Choroid plexus epithelial cell (primary cell): ENCODE measurements around the gene OR6B1.

Experiments
- DNase-seq: peaks from one replicate; pipeline ENCODE4 v3.0.0-alpha.2; 2010; ENCODE audit warnings: low read depth
- H3K4me3 ChIP-seq: 2 replicates; pipeline ENCODE4 v1.5.1; 2011; ENCODE audit warnings: low read depth, mild to moderate bottlenecking, control low read depth, low read length, moderate library complexity
- CTCF ChIP-seq: conservative IDR thresholded peaks from 2 replicates; pipeline ENCODE4 v1.5.1; 2011; ENCODE audit warnings: low read depth, mild to moderate bottlenecking, control low read depth, inconsistent platforms, low read length, moderate library complexity

OR6B1 gene

GRCh38 chr7:143980746-143981510, 19.2 kb upstream of the OR6B1 start:
- no peak for DNase-seq
- no peak overlapping the region for H3K4me3 ChIP-seq
- TF ChIP-seq CTCF, result no peak

- no peak for DNase-seq
- TF ChIP-seq CTCF, result no peak
- H3K4me3 ChIP-seq, result no peak overlapping the region
These were observed 16.2 kb upstream of the OR6B1 start for GRCh38 chr7:143983960-143984359.

- no peak overlapping the region for H3K4me3 ChIP-seq
- TF ChIP-seq CTCF, result no peak
- no peak for DNase-seq
These were observed 12.6 kb upstream of the OR6B1 start for GRCh38 chr7:143987513-143987912.

- peak; percentile 52 for DNase-seq
- no peak overlapping the region for H3K4me3 ChIP-seq
- TF ChIP-seq CTCF, result no peak
These were observed 11.0 kb upstream of the OR6B1 start for GRCh38 chr7:143988976-143989745.

GRCh38 chr7:143992670-143993069, 7.5 kb upstream of the OR6B1 start:
- H3K4me3 ChIP-seq, result no peak overlapping the region
- no peak for DNase-seq

GRCh38 chr7:143993924-143994323, 6.2 kb upstream of the OR6B1 start:
- TF ChIP-seq CTCF, result no peak
- no peak for DNase-seq
- H3K4me3 ChIP-seq, result no peak overlapping the region

More at GRCh38 chr7:143992670-143993069, 7.5 kb upstream of the OR6B1 start:
- TF ChIP-seq CTCF, result no peak
